Hematopoietic multipotent progenitor cell treated with erythropoietin and hydrocortisone succinate and interleukin-3 and kit ligand, for 15 days (in vitro differentiated cells): ENCODE data around the gene CDH22.

Experiments
- DNase-seq: peaks from one replicate; pipeline ENCODE4 v3.0.0-alpha.2; 2015; ENCODE audit warnings: low spot score

CDH22 gene

GRCh38 chr20:46169245-46170171 is 138.8 kb downstream of the CDH22 start:
- DNase-seq, result no peak

DNA sequence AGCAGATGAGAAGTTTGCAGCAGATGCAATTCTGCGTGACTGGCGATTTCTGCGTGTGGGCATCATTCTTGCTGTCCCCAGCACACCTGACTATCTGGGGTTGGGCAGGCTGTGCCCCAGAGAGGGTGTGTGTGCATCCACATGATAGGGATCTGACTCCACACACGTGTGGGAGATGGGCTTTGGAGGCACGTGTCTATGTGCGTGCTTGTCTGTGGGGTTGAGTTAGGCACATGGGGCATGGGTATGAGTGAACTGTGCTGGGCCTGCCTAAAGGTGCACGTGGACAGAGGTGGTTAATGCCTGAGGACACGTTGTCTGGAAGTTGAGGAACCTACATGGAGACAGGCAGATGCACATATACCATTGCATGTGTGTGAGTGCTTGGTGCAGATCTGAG is 139.9 kb downstream of the CDH22 start:
- no peak for DNase-seq

DNA sequence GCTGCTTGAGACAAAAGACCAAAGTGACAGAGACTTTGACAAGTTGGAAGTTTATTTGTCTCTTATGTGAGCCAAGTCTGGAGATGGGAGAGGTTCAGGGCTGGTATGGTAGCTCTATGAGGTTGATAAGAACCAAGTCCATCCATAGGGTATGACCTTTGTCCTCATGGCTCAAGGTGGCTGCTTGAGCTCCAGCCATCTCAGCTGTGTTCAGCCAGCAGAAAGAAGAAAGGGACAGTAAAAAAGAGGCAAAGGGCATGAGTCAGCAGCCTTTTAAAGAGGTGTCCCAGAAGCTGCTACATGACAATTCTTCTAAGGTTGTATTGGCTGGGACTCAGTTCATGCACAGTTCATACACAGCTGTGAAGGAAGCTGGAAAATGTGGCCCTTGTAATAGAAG is 141.2 kb downstream of the CDH22 start:
- no peak for DNase-seq

- no peak for DNase-seq
Measured at GRCh38 chr20:46164254-46164653, 144.0 kb downstream of the CDH22 start.

- DNase-seq, result no peak
Measured at GRCh38 chr20:46161921-46162320, 146.4 kb downstream of the CDH22 start.

GRCh38 chr20:46160661-46161060 is 147.6 kb downstream of the CDH22 start:
- DNase-seq, result no peak

DNA sequence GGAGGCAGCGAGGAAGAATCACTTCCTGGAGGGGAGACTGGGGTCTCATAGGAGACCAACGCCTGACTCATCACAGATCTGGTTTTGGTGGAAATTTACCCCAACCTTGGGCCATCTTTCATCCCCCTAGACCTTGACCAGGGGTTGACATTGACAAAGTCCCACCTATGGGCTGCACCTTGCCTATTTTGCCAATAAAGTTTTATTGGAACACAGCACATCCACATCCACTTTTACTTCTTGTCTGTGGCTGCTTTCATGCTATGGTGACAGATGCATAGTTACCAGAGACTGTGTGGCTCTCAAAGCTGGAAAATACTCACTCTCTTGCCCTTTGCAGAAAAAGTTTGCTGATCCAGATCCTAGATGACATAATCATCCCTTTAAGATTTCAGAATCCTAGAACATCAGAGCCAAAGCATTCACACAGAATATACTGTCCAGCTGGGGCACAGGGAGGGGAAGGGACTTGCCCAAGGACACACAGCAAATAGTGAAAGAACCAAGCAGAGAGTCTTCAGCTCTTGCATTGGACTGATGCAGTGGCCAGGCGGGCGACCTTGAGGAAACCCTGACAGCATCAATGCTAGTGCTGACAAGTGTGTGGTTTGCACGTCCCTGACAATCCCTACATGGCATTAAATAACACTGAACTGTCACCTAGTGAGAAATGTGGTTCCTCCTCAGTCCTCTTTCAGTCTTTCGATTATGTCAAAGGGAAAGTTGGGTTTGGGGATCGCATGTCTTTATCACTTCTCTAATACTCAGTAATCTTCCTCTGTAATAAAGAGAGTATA is 149.0 kb downstream of the CDH22 start:
- no peak for DNase-seq

GRCh38 chr20:46158476-46158987 is 149.8 kb downstream of the CDH22 start:
- DNase-seq, result no peak

GRCh38 chr20:46157625-46158024 is 150.7 kb downstream of the CDH22 start:
- DNase-seq, result no peak

DNA sequence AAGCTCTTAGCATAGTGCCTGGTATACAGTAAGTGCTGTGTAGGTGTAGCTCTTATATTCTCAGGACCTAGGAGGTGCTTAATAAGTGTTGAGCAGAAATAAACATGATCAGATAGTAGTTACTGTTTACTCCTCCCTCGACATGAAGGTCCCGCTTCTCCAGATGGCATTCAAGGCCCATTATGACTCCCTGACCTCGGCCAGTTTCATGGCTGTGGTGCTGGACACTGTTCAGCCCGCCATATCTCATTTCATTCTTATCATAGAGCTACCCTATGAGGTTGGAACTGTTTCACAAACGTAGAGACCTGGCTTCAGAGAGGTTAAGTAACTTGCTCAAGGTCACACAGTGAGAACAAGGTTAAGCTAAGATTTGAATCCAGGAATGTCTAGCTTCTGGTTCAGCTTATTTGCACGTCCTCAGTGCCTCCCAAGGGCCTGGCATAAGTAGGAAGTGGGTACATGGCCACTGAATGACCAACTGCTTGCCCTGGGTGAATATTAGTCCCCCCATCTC is 151.2 kb downstream of the CDH22 start:
- DNase-seq, result no peak

DNA sequence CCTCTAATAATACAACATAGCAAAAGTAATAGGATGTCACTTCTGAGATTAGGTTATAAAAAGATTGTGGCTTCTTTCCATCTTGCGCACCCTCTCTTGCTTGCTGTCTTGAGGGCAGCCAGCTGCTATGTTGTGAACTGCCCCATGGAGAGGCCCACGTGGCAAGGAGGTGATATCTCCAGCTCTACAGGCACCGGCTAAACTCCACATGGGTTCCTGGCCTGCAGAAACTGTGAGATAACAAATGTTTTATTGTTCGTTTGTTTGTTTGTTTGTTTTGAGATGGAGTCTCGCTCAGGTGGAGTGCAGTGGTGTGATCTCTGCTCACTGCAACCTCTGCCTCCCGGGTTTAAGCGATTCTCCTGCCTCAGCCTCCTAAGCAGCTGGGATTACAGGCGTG is 152.2 kb downstream of the CDH22 start:
- no peak for DNase-seq

DNA sequence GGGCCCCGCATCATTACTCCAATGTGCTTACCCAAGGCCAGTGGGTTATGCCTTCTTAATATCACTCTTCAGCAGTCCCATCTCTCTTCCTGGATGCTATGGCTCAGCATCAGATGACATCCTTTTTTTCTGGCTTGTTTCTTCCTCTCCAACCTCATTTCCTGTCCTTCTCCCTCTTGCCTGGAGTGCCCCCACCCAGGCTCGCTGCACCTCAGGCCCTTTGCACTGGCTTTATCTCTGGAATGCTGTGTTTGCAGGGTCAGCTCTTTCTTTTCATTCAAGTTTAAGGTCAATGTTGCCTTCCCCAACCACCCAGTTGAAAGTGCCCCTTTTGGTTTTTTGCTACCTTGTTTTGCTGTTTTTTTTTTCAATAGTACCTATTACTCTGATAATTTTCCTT is 153.5 kb downstream of the CDH22 start:
- DNase-seq, result no peak

DNA sequence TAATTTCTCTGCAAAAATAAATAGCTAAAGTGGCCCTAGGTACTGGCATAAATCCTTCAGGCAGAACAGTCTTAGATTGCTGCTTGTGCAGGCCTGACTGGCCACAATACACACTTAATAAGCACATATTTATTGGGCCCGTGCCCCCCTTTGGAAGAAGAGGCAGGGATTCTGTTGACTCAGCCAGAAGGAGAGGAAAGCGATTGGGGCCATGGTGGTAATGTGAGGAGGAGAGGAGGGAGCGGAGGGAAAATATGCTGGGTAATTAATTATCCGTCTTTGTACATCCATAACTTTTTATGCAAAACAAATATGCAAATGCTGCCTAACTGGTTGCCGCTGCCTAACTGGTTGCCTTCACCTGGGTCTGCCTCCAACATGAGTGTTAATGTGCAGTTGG is 154.0 kb downstream of the CDH22 start:
- DNase-seq, result no peak

- DNase-seq, result no peak
Measured at GRCh38 chr20:46152824-46153586, 155.3 kb downstream of the CDH22 start.

GRCh38 chr20:46151936-46152335 is 156.4 kb downstream of the CDH22 start:
- no peak for DNase-seq

GRCh38 chr20:46150943-46151342 is 157.4 kb downstream of the CDH22 start:
- no peak for DNase-seq

DNA sequence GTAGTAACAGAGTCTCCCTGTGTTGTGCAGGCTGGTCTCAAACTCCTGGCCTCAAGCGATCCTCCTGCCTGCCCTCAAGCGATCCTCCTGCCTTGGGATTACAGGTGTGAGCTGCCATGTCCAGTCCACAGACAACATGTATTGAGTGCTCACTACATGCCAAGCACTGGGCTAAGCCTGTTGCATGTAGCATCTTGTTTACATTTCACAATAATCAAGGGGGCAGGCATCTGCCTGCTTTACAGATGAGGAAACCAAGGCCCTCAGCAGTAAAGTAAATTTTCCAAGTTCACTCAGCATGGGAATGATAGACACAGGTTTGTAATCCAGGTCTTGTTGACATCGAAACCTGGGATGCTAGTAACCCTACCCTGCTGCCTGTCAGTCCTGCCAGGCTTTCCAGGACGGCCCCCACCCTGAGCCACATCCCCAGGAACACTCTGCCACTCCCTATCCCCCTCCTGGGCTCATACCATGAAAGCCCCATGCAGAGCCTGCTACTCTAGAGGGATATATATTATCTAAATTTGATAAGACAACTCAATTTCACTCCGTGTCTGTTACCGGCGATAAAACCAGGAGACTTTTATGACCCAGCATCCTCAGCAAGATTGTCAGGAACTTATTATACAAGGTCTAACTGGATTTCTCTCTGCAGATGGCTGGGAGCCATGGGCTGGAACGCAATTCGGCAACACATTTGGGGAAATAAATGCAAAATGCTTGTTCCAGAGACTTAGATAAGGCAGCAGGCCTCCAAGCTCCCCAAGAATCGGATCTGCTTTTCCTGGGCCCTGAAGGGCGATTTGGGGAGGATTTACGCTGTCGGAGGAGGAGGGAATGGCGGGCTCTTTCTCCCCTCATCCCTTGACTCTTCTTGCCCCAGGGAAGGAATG is 159.7 kb downstream of the CDH22 start:
- DNase-seq, result no peak

GRCh38 chr20:46145713-46146112 is 162.6 kb downstream of the CDH22 start:
- no peak for DNase-seq

DNA sequence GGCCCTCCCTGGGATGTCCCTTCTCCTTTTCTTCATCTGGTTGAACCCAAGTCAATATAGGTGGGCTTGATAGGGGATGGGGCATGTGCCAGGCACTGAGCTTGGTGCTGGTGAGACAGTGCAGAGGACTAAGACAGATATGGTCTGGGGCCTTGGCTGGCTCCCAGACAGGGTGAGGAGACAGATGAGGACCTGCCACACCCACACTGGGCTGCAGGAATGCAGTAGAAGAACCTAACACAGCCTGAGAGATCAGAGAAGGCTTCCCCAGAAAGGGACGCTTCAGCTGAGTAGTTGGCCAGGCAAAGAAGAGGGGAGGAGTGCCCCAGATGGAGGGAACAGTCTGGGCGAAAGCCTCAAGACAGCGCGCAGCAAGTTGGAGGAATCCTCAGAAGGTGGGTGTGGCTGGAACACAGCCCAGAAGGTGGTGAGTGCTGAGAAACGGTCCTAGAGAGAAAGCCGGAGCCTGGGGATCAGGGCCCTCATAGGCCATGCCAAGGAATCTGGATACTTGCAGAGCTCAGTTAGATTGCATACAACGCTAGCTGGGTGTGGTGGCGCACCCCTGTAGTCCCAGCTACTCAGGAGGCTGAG is 163.8 kb downstream of the CDH22 start:
- DNase-seq, result peak; percentile 17

DNA sequence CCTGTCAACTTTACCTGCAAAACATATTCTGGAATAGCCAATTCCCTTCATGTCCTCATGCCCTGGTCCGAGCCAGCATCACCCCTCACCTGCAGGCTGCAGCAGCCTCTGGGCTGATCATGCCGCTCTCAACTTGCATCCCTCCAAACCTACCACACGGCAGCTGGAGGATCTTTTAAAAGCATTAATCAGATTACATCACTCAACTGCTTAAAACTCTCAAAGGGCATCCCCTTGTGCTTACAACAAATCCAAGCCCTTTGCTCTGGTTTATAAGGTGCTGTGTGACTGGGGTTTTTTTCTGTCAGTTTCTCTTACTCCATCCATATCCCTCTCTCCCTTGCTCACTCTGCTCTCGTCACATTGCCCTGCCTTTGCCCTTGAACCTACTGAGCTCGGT is 166.2 kb downstream of the CDH22 start:
- no peak for DNase-seq
